Ectodermal cell (in vitro differentiated cells): ENCODE data around the gene UGT2B7.
"Not testable (repeated sequence)": the region's sequence is repeated elsewhere in the genome, so short reads cannot be mapped to it uniquely, and the experiment has no call there.

Experiments
- H3K27ac ChIP-seq: 2 replicates; pipeline ENCODE4 v1.7.0; 2013; ENCODE audit warnings: mild to moderate bottlenecking, low read depth, low read length; ENCODE audit not compliant: insufficient read depth, poor library complexity, severe bottlenecking
- H3K27me3 ChIP-seq: 2 replicates; pipeline ENCODE4 v1.7.0; 2013; ENCODE audit warnings: mild to moderate bottlenecking, low read length; ENCODE audit not compliant: insufficient read depth, control insufficient read depth, poor library complexity, severe bottlenecking
- H3K36me3 ChIP-seq: one replicate; pipeline ENCODE4 v1.7.0; 2013; ENCODE audit warnings: low read length; ENCODE audit not compliant: control insufficient read depth, insufficient read depth
- H3K4me1 ChIP-seq: one replicate; pipeline ENCODE4 v1.7.0; 2013; ENCODE audit warnings: low read length; ENCODE audit not compliant: control insufficient read depth, insufficient read depth
- H3K4me3 ChIP-seq: 2 replicates; pipeline ENCODE4 v1.7.0; 2013; ENCODE audit warnings: low read depth, low read length, control low read depth; ENCODE audit not compliant: insufficient read depth
- H3K9me3 ChIP-seq: 2 replicates; pipeline ENCODE4 v1.7.0; 2013; ENCODE audit warnings: mild to moderate bottlenecking, low read length, moderate library complexity; ENCODE audit not compliant: control insufficient read depth
- WGBS, 2 experiments: methylation state at CpG; one replicate each; pipeline ENCODE4 v1.1.7; 2013; ENCODE audit warnings: missing lambda C conversion rate in 2 of 2; 5-methylcytosine and 5-hydroxymethylcytosine counted together

Gene UGT2B7

GRCh38 chr4:69078852-69079251 lies 17.4 kb upstream of the UGT2B7 start:
- Histone ChIP-seq H3K9me3 (no peaks in the 10 kb centered on the region), H3K4me1 (no peaks in the 10 kb centered on the region), H3K36me3 (no peaks in the 10 kb centered on the region), H3K27me3 (no peaks in the 10 kb centered on the region), H3K4me3 (no peak overlapping the region), H3K27ac (no peak overlapping the region)
- 90 to 95% methylated on average over 2 of the region's 2 CpGs for WGBS, 2 experiments

DNA sequence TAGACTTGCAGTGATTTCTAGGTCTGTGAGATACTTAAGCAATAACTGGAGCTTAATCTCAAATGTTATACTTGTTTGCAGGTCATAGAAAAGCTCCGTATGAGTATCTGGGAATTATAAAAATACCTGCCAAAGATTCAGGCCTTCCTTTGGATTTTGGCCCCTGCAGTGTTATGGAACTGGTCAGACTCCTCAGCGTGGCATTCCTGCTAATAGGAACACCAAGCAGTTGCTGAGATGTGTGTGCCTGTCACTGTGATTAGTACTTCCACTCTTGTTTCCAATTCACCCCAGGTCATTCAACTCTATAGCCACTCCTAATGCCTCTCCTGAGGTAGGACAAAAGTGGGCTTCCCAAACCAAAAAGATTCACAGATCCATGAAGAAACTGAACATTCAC lies 7.8 kb upstream of the UGT2B7 start:
- Histone ChIP-seq H3K36me3 (no peaks in the 10 kb centered on the region), H3K4me1 (no peaks in the 10 kb centered on the region), H3K27me3 (no peaks in the 10 kb centered on the region), H3K4me3 (no peak overlapping the region), H3K9me3 (peaks cover 2% of the 10 kb centered on the region), H3K27ac (no peak overlapping the region)
- WGBS, 2 experiments, result 92 to 93% methylated on average over 2 of the region's 2 CpGs

- peaks cover 2% of the 10 kb centered on the region for H3K9me3 ChIP-seq
- WGBS, 2 experiments, result 95 to 100% methylated on average over 1 of the region's 1 CpG
- H3K4me3 ChIP-seq, result no peak overlapping the region
- H3K27me3 ChIP-seq, result no peaks in the 10 kb centered on the region
- H3K27ac ChIP-seq, result no peak overlapping the region
- H3K36me3 ChIP-seq, result no peaks in the 10 kb centered on the region
- H3K4me1 ChIP-seq, result no peaks in the 10 kb centered on the region
These were observed 6.9 kb upstream of the UGT2B7 start for GRCh38 chr4:69089388-69089787.

DNA sequence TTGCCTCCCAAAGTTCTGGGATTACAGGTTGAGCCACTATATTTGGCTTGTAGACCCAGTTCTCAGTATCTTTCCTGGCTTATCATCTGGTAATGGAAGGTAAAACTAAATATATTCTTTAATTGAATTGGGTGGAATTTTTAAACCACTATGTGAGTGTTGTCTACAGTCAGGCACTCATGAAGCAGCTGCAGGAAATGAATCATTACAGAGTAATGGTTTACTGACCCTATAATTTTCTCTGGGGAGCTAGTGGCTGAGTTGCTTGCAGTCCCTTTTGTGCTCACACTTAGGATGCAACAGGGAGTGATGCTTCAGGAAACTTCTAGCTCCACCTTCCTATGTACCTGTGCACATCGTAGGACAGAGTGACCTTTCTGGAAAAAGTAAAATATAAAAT lies 4.1 kb upstream of the UGT2B7 start:
- Histone ChIP-seq H3K9me3 (peaks cover 2% of the 10 kb centered on the region), H3K27ac (no peak overlapping the region), H3K27me3 (no peaks in the 10 kb centered on the region), H3K4me3 (no peak overlapping the region), H3K36me3 (no peaks in the 10 kb centered on the region), H3K4me1 (no peaks in the 10 kb centered on the region)
- WGBS, 2 experiments, result no CpG with 5 or more reads among the region's 1 CpG

GRCh38 chr4:69092980-69093568 lies 3.2 kb upstream of the UGT2B7 start:
- no peaks in the 10 kb centered on the region for H3K4me1 ChIP-seq
- no peaks in the 10 kb centered on the region for H3K36me3 ChIP-seq
- no peak overlapping the region for H3K27ac ChIP-seq
- H3K27me3 ChIP-seq, result no peaks in the 10 kb centered on the region
- peaks cover 2% of the 10 kb centered on the region for H3K9me3 ChIP-seq
- H3K4me3 ChIP-seq, result no peak overlapping the region
- WGBS, 2 experiments, result 82 to 84% methylated on average over 6 of the region's 6 CpGs

DNA sequence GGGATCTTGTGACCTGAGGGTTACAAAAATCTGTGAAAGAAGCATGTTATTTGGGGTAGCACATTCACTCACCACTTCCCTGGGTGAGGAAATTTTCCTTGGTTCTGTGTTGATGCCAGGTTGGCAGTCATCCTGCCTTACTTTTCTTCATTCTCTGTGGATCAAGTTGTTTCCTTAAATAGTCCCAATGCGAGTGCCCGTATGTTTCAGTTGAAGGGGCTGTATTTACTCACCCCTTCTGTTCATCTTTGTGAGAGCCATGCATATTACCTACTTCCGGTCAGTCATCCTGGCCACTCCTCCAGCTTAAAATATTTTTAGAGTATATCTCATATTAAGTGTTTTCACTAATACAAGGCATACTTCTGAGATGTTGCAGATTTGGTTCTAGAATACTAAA lies 2.6 kb upstream of the UGT2B7 start:
- WGBS, 2 experiments, result 95 to 96% methylated on average over 3 of the region's 3 CpGs
- no peak overlapping the region for H3K27ac ChIP-seq
- H3K9me3 ChIP-seq, result no peaks in the 10 kb centered on the region
- H3K4me3 ChIP-seq, result no peak overlapping the region
- no peaks in the 10 kb centered on the region for H3K27me3 ChIP-seq
- H3K36me3 ChIP-seq, result no peaks in the 10 kb centered on the region
- no peaks in the 10 kb centered on the region for H3K4me1 ChIP-seq

- Histone ChIP-seq H3K27ac (no peak overlapping the region), H3K9me3 (no peaks in the 10 kb centered on the region), H3K36me3 (no peaks in the 10 kb centered on the region), H3K4me3 (no peak overlapping the region), H3K27me3 (no peaks in the 10 kb centered on the region), H3K4me1 (no peaks in the 10 kb centered on the region)
- 61 to 79% methylated on average over 1 to 2 of the region's 2 CpGs for WGBS, 2 experiments
These were observed 958 bp upstream of the UGT2B7 start for GRCh38 chr4:69095301-69095731.

- no peak overlapping the region for H3K4me3 ChIP-seq
- 80 to 83% methylated on average over 2 to 3 of the region's 3 CpGs for WGBS, 2 experiments
- no peak overlapping the region for H3K27ac ChIP-seq
- no peaks in the 10 kb centered on the region for H3K9me3 ChIP-seq
- no peaks in the 10 kb centered on the region for H3K27me3 ChIP-seq
- no peaks in the 10 kb centered on the region for H3K36me3 ChIP-seq
- no peaks in the 10 kb centered on the region for H3K4me1 ChIP-seq
These were observed 536 bp downstream of the UGT2B7 start for GRCh38 chr4:69096810-69097209.

DNA sequence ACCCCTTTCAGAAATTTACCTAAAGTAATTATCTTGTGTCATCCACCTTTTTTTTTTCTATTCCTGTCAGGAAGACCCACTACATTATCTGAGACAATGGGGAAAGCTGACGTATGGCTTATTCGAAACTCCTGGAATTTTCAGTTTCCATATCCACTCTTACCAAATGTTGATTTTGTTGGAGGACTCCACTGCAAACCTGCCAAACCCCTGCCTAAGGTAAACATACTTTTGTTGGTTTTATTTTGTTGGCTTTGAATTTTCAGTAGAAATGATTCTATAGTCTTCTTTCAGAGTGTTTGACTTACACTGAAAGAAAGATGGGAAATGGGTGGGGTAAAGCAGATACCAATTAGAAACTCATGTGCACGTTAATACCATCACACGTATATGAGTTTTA lies 2.2 kb downstream of the UGT2B7 start:
- Histone ChIP-seq H3K4me1 (no peaks in the 10 kb centered on the region), H3K27ac (no peak overlapping the region), H3K9me3 (no peaks in the 10 kb centered on the region), H3K4me3 (no peak overlapping the region), H3K27me3 (no peaks in the 10 kb centered on the region), H3K36me3 (no peaks in the 10 kb centered on the region)
- 88 to 100% methylated on average over 4 of the region's 4 CpGs for WGBS, 2 experiments

- no peaks in the 10 kb centered on the region for H3K4me1 ChIP-seq
- no peak overlapping the region for H3K4me3 ChIP-seq
- H3K36me3 ChIP-seq, result no peaks in the 10 kb centered on the region
- no peaks in the 10 kb centered on the region for H3K27me3 ChIP-seq
- no peak overlapping the region for H3K27ac ChIP-seq
- no peaks in the 10 kb centered on the region for H3K9me3 ChIP-seq
- 95 to 100% methylated on average over 3 of the region's 4 CpGs for WGBS, 2 experiments
These were observed 3.6 kb downstream of the UGT2B7 start for GRCh38 chr4:69099910-69100309.

- 86 to 89% methylated on average over 2 of the region's 2 CpGs for whole genome bisulfite sequencing, 2 experiments
- not testable (repeated sequence) for H3K27me3 ChIP-seq, H3K36me3 ChIP-seq, H3K9me3 ChIP-seq, H3K4me1 ChIP-seq, H3K4me3 ChIP-seq, H3K27ac ChIP-seq
These were observed 6.4 kb downstream of the UGT2B7 start for GRCh38 chr4:69102668-69103067.
